HG03558 (cell line): Measurements from ENCODE around the gene GJC1.

Source experiments
- ATAC-seq: cut with Tn5 transposase; IDR thresholded peaks from one replicate; pipeline ENCODE4 v1.9.1; 2021; ENCODE audit warnings: moderate number of reproducible peaks; ENCODE audit not compliant: unreplicated experiment; ENCODE audit errors: extremely low read depth

GJC1 gene

GRCh38 chr17:44780161-44780560, 49.9 kb downstream of the GJC1 start:
- ATAC-seq: no peak

DNA sequence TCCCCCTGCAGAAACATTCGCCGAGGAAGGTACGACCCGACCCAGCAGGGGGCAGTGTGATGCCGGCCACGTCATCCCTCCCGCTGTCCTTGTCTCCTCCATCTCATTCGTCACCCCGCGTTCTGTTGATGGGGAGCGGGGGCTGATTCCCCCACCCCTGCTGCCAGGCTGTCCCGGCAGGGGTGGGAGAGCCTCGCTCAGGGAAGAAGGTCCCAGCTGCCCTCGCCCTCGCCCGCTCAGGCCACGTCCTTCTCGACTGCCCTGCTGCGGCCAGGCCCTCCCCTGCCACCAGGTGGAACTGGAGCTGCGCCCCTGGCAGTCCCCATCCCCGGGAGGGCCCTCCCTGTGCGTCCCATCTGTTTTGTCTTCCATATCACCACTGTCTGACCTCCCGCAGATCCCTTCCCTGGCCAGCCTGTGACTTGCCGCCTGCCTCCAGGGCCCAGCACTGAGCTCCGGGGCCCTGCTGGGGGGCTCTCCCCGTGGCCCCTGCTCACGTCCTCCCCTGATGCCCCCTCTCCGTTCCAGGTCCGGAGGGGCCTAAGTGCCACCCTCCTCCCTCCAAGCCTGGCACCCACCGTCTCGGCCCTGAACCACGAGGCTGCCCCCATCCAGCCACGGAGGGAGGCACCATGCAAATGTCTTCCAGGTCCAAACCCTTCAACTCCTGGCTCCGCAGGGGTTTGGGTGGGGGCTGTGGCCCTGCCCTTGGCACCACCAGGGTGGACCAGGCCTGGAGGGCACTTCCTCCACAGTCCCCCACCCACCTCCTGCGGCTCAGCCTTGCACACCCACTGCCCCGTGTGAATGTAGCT, 50.7 kb downstream of the GJC1 start:
- ATAC-seq: no peak

DNA sequence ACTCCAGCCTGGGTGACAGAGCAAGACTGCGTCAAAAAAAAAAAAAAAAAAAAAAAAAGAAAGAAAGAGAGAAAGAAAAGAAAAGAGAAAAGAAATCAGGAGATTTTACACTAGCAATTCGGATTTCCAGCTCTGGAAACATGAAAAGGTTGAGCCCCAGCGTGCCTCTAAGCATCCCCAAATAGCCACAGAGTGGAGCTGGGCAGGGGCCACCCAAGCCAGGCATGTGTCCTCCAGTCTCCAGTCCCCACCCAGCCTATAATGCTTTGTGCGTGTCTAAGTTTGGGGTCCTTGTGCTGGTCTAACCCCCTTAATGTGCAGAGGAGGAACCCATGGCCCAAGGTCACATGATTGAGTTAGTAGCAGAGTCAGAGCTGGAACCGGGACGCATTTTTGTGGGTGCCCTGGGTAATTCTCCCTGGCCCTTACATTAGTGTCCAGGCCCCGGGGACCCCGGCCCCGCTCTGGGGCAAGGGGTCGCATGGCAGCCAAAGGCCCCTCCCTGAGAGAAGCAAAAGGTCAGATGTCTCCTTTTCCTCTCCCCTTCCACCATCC, 51.4 kb downstream of the GJC1 start:
- ATAC-seq: no peak

GRCh38 chr17:44777394-44778348, 52.4 kb downstream of the GJC1 start:
- ATAC-seq: no peak

DNA sequence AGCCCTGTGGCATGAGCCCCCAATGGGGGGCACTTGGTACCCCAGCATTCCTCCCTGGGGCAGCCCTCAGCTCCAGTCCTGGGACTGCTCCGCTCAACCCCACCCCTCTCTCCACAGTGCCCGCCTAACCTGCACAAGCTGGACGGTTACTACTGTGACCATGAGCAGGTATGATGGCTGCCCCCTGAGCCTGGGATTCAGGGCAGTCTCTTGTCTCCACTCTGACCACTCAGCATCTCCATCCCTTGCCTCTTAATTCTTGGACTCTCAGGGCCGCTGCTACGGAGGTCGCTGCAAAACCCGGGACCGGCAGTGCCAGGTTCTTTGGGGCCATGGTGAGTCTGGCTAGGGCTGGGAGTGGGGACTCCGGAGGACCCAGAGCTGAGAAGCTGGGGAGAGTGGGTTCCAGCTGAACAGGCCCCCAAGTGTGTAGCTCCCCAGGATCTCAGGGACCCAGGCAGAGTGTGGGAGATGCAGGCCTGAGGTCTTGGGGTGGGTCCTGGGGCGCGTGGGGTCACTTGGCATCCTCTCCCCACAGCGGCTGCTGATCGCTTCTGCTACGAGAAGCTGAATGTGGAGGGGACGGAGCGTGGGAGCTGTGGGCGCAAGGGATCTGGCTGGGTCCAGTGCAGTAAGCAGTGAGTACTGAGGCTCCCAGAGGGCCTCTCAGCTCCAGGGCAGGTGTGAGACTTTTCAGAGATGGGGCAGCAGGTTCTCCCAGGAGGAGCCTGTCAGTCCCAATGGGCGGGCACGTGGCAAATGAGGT, 53.3 kb downstream of the GJC1 start:
- no peak for ATAC-seq

DNA sequence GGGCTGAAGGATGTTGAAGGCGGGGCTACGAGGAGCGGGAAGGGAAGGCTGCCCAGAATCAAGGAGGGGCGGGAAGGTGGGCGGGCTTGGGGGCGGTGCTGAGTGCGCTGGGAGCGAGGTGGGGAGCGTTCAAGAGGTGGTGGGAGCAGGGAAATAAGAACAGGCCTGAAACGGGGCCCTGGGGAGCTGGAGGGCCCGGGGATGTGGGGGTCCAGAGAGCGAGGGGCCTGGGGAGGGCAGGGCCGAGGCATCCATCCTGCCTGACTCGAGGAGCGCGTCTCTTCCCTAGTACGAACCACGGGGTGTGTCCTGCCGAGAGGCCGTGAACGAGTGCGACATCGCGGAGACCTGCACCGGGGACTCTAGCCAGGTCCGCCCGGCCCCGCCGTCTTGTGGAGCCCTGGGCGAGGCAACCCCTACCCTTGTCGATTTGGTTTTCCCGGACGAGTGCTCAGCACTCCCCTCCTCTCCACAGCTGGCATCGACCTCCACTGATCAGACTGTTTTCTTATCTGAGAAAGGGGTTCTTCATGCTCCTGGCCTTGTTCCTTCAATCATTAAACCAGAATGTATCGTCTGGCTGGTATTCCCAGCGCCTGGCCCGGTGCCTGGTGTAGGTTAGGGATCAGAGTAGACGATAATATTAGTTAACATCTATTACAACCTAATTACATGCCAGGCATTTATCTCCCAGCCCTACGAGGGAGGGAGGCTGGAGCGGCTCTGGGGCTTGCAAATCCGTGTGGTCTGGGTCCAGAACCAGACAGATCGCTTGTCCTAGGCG, 54.1 kb downstream of the GJC1 start:
- ATAC-seq: no peak

- no peak for ATAC-seq
Observed at GRCh38 chr17:44775136-44775837, 54.8 kb downstream of the GJC1 start.

GRCh38 chr17:44774271-44775135, 55.6 kb downstream of the GJC1 start:
- ATAC-seq: no peak

- ATAC-seq: no peak
Observed at GRCh38 chr17:44773140-44773539, 56.9 kb downstream of the GJC1 start.

DNA sequence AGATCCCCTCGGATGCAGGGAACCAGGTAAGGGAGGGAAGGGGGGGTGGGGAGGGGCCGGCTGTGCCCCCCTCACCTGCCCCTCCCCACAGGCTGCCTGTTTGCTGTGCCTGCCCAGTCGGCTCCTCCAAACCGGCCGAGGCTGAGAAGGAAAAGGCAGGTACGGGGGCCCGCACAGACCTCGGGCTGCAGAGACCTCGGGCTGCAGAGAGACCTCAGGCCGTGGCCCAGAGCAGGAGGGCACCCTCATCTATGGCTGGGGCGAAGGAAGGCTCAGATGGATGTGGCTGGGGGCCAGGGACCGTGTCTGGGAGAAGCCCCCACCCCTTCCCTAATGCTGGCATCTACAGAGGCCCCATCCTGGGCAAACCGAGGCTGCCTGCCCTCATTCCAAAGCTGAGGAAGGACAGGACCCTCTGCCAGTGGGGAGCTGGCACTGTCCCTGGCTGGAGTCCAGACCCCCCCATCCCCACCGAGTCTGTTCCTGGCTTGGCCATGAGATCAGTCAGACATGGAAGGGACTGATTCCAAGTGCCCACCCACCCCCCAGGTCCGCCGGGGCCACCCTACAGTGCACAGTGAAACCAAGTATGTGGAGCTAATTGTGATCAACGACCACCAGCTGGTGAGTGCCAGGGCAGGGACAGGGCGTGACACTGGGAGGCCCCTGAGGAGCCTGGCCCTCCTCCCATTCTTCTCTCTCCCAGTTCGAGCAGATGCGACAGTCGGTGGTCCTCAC, 57.6 kb downstream of the GJC1 start:
- no peak for ATAC-seq

DNA sequence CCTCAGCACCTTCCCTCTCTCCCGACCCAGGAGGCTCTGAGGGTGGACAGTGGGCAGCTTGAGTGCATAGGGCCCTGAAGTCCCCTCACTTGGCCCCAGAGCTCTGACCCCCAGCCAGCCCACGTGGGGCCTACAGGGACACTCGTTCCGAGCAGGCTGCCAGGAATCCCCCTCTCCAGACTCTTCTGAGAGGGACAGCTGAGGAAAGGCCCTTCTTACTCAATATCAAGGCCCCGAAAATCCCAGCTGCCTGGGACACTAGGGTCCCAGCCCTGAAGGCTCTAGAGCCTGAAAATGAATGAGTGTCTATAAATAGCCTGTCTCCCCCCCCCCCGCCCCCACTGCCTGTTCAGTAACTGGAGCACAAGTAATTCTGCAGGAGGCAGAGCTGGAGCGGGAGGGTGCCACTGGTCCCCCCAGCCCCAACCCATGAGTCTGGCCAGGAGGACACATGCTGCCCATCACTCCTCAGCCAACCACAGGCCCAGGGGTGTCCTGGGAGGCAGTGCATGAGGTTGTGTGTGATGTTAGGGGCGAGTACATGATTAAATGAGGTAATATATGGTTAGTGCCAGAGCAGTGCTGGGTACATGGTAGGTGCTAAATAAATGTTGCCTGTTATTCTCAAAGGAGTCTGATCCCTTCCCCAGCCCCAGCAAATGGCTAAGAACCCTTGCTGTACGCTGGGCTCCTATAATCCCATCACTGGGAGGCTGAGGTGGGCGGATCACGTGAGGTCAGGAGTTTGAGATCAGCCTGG, 59.7 kb downstream of the GJC1 start:
- ATAC-seq: no peak

GRCh38 chr17:44769647-44770084, 60.4 kb downstream of the GJC1 start:
- ATAC-seq: no peak

DNA sequence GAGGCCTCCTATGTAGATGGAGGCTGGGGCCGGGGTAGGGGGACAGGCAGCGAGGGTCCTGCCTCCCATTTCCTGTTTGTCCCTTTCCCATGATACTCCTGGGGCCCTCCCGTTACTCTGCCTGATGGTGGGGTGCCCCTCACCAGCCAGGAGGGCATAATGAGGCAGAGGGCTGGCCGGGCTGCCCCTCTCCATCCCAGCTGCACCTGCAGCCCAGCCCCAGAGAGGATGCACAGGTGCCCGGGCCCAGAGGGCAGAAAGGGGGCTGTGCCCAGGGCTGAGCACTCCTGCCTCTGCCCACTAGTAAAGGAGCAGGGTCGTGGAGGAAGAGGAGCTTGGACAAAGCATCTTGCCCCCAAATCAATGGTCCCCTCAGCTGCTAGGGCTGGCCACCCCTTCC, 60.9 kb downstream of the GJC1 start:
- no peak for ATAC-seq

- ATAC-seq: no peak
Observed at GRCh38 chr17:44768505-44769142, 61.5 kb downstream of the GJC1 start.

GRCh38 chr17:44767493-44767892, 62.6 kb downstream of the GJC1 start:
- no peak for ATAC-seq

DNA sequence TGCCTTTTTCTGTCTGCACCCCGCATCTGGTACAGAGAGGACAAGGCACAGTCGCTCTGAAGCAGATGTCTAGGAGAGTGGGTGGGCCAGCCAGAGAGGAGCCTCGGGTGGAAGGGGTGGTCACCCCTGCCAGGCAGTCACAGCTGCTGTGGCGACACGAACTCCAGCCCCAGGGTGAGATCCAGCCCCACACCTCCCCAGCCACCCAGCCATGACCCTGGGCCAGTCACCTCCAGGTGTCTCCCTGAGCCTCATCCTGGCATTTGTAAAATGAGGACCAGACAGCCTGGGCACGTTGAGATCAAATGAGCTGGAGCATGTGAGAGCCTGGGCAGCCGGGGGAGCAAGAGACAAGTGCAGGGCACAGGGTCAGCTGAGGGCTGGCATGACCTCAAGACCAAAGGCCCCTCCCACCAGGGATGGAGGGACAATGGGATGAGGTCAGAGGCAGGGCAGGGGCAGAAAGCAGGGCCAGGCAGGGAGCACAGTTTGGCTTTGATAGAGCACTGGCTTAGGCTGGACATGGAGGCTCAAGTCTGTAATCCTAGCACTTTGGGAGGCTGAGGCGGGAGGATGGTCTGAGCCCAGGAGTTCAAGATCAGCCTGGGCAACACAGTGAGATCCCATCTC, 63.6 kb downstream of the GJC1 start:
- ATAC-seq: no peak
